ENCODE data around the gene ANKH. TPM values are rescaled to one million over a fixed set of nuclear protein-coding genes. Genes with fewer than 3 reads are reported as not detected.

The ANKH gene
- total and polyA plus RNA-seq, 3 experiments from 2014 or later, result 47.0 to 80.5 (median 80.0) TPM

DNA sequence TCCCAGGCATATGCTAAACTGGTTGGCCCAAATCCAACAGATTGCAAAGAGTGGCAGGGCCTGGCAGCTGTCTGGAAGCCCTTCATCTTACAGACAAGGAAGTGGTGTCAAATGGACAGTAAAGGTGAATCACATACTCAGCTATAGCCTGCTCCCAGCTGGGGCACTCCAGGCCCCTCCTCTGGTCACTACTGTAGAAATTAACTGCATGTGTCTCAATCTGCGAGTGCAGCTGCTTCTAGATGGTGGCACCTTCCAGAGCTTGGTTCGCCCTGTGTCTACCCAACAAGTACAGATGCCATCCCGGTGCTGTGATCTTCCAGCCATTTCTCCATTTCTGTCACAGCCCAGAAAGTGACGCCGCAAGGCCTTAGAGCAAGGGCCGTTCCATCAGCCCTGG, 156.9 kb downstream of the ANKH start:
- Histone ChIP-seq H3K4me3 (ENCODE audit: low read length) (no peak overlapping the region), H3K27ac (ENCODE audit: low read depth, low read length) (no peak overlapping the region), H3K36me3 (ENCODE audit: insufficient read depth, low read length) (peaks cover 41% of the 10 kb centered on the region), H3K27me3 (ENCODE audit: insufficient read depth, low read length, poor library complexity, severe bottlenecking) (no peaks in the 10 kb centered on the region), H3K9me3 (ENCODE audit: low read length) (no peaks in the 10 kb centered on the region), H3K4me1 (ENCODE audit: insufficient read depth, low read length) (no peaks in the 10 kb centered on the region)
- POLR2A ChIA-PET, result no interaction called here
- CTCF ChIA-PET, result interaction anchor here (0.9 to 1.2 kb wide), 2 partner anchors 11 to 12 kb away, joined by 3 read pairs; no protein-coding TSS in a partner anchor
- Mint-ChIP-seq H3K4me1 (peaks cover 15 to 26% (median 18%) of the 10 kb centered on the region in 3 donors), H3K4me3 (no peak overlapping the region), H3K27ac (peak overlapping the region in 3 of 8 donors; percentile 27 to 58 (median 29)), H3K36me3 (peaks cover 3 to 85% (median 19%) of the 10 kb centered on the region in 3 donors), H3K9me3 (no peaks in the 10 kb centered on the region), H3K27me3 (no peaks in the 10 kb centered on the region)
- DNase-seq, result no peak

DNA sequence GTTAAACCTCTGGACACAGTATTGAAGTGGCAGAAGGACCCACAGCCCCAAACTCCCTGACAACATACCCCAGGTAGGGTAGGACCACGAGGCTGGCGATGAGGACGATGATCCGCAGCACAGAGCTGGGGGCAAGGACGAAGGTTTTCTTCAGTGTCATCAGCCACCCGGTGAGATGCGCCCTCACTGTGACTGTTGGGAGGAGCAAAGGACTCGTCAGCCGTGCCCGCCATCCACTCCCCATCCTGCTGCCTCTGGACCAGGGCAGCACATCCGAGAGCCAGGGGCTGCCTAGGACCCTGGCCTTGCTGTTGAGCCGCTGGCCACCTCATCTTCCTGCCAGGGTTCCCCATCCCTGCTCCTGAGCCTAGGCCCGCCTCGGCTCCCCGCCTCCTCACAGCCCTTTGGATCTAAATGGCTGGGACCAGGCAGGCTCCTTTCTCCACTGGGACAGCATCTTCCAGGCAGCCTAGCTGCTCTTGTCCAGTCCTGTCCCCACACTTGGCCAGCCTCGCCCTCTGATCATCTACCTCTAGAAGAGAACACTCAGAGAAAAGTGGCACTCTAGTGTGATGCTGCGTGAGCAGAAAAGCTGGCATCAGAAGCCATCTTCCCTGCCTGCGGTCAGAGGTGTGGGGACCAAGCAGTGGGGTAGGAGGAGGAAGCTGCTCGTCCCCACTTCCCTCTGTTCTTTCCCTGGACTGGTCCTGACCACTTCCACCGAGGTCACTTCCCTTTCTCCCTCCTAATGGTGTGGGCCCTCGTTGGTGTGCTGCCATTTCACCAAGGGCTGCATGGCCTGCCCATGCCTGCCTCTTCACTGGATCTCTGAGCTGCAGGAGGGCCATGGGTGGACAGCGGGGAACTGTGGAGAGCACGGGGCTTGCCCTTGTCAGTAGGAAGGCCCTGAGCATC, 157.8 kb downstream of the ANKH start:
- no peak overlapping the region for H3K4me3 ChIP-seq (ENCODE audit: low read length)
- CTCF ChIA-PET, result interaction anchor here (0.9 kb wide), 2 partner anchors 10 to 47 kb away, joined by 3 read pairs; no protein-coding TSS in a partner anchor
- H3K36me3 ChIP-seq (ENCODE audit: insufficient read depth, low read length), result peaks cover 45% of the 10 kb centered on the region
- Mint-ChIP-seq H3K4me3 (no peak overlapping the region), H3K9me3 (no peaks in the 10 kb centered on the region), H3K4me1 (peaks cover 19 to 30% (median 20%) of the 10 kb centered on the region in 3 donors), H3K36me3 (peaks cover 3 to 88% (median 24%) of the 10 kb centered on the region in 3 donors), H3K27ac (peak overlapping the region in 6 of 8 donors; percentile 29 to 76 (median 54)), H3K27me3 (no peaks in the 10 kb centered on the region)
- DNase-seq, result no peak
- no peaks in the 10 kb centered on the region for H3K27me3 ChIP-seq (ENCODE audit: insufficient read depth, low read length, poor library complexity, severe bottlenecking)
- H3K27ac ChIP-seq (ENCODE audit: low read depth, low read length), result no peak overlapping the region
- H3K4me1 ChIP-seq (ENCODE audit: insufficient read depth, low read length), result peaks cover 9% of the 10 kb centered on the region
- POLR2A ChIA-PET, result no interaction called here
- H3K9me3 ChIP-seq (ENCODE audit: low read length), result no peaks in the 10 kb centered on the region

DNA sequence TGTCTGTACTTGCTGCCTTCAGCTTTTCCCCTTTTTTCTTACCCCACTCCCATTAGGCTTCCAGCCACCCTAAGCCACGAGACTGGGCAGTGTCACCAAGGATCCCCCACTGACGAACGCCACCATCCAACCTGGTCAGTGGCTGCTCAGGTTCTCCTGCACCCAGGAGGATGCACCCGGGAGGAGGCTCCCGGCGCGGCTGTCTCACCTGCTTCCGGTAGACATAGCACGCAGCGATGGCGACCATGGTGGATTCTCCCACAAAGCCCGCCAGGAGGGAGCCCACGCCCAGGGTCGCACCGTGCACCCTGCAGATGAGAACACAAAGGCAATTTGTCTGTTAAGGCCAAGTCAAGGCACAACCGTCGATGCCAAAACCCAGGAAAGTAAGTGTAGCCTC, 158.9 kb downstream of the ANKH start:
- no peak for DNase-seq
- no peaks in the 10 kb centered on the region for H3K27me3 ChIP-seq (ENCODE audit: insufficient read depth, low read length, poor library complexity, severe bottlenecking)
- H3K27ac ChIP-seq (ENCODE audit: low read depth, low read length), result no peak overlapping the region
- H3K27me3 Mint-ChIP-seq, result no peaks in the 10 kb centered on the region
- ChIA-PET CTCF (no interaction called here), POLR2A (no interaction called here)
- peaks cover 3 to 92% (median 23%) of the 10 kb centered on the region in 3 donors for H3K36me3 Mint-ChIP-seq
- no peaks in the 10 kb centered on the region for H3K9me3 ChIP-seq (ENCODE audit: low read length)
- H3K4me3 Mint-ChIP-seq, result no peak overlapping the region
- H3K9me3 Mint-ChIP-seq, result no peaks in the 10 kb centered on the region
- peaks cover 19% of the 10 kb centered on the region for H3K4me1 ChIP-seq (ENCODE audit: insufficient read depth, low read length)
- H3K4me1 Mint-ChIP-seq, result peaks cover 27 to 41% (median 29%) of the 10 kb centered on the region in 3 donors
- peaks cover 45% of the 10 kb centered on the region for H3K36me3 ChIP-seq (ENCODE audit: insufficient read depth, low read length)
- H3K4me3 ChIP-seq (ENCODE audit: low read length), result no peak overlapping the region
- peak overlapping the region; percentile 24 to 92 (median 58) for H3K27ac Mint-ChIP-seq

DNA sequence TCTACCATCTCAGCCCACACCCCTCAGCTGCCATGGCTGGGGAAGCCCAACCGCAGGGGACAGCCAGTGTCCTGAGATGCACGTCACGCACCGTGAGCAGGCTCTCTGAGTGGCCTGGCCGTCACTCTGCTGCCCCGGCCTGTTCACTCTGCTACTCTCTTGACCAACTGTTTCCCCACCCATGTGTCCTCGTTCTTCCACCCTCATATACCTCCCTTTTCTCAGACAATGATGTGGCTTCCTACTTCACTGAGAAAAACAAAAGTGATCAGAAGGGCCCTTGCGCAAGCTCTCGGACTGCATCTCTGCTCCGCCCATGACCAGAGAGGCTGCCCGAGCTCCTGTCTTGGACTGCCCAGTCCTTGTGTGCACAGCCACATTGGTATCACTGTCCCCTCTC, 159.4 kb downstream of the ANKH start:
- peaks cover 25% of the 10 kb centered on the region for H3K4me1 ChIP-seq (ENCODE audit: insufficient read depth, low read length)
- no peaks in the 10 kb centered on the region for H3K9me3 ChIP-seq (ENCODE audit: low read length)
- no peaks in the 10 kb centered on the region for H3K9me3 Mint-ChIP-seq
- H3K4me3 Mint-ChIP-seq, result no peak overlapping the region
- peaks cover 45% of the 10 kb centered on the region for H3K36me3 ChIP-seq (ENCODE audit: insufficient read depth, low read length)
- H3K27me3 Mint-ChIP-seq, result no peaks in the 10 kb centered on the region
- ChIA-PET CTCF (interaction anchor here (1.0 to 1.4 kb wide), 2 partner anchors 10 to 26 kb away, joined by 4 to 6 read pairs; no protein-coding TSS in a partner anchor), POLR2A (no interaction called here)
- peaks cover 31 to 44% (median 35%) of the 10 kb centered on the region in 3 donors for H3K4me1 Mint-ChIP-seq
- H3K27ac ChIP-seq (ENCODE audit: low read depth, low read length), result no peak overlapping the region
- H3K27ac Mint-ChIP-seq, result peak overlapping the region in 7 of 8 donors; percentile 28 to 86 (median 64)
- no peak overlapping the region for H3K4me3 ChIP-seq (ENCODE audit: low read length)
- no peak for DNase-seq
- H3K36me3 Mint-ChIP-seq, result peaks cover 3 to 89% (median 21%) of the 10 kb centered on the region in 3 donors
- no peaks in the 10 kb centered on the region for H3K27me3 ChIP-seq (ENCODE audit: insufficient read depth, low read length, poor library complexity, severe bottlenecking)

DNA sequence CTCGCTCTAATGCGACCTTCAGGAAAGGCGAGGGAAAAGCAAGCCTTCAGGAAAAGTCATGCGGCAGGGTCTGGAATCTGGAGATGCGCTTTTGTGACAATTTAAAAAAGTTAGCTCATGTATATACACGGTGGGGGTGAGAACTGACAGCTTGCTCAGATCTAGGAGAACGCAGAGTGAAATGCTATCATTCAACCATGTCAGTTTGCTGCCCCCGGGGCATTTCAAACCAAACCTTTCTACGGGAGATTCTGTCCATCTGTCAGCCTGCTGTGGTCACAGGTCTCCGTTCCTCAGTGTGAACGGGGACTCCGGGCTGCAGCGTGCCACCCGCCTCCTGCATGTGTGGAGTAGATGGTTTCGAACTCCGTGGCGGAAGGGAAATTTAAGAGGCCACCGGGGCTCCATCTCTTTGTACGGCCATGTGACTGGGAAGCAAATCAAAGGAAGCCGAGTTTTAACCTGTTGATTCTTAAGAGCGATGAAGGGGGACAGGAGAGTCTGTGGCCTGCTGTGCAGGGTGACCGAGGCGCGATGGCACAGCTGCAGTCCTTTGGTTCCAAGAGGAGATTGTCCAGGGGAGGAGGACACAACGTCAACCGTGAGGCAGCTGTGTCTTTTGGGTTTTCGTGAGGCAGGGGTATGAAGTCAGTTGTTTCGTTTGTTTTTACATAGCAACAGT, 161.1 kb downstream of the ANKH start:
- POLR2A ChIA-PET, result interaction anchor here (0.5 kb wide), 1 partner anchor 11 kb away, joined by 3 read pairs; no protein-coding TSS in a partner anchor
- no peaks in the 10 kb centered on the region for H3K9me3 Mint-ChIP-seq
- DNase-seq, result no peak
- H3K9me3 ChIP-seq (ENCODE audit: low read length), result no peaks in the 10 kb centered on the region
- peaks cover 41% of the 10 kb centered on the region for H3K4me1 ChIP-seq (ENCODE audit: insufficient read depth, low read length)
- peaks cover 47 to 59% (median 51%) of the 10 kb centered on the region in 3 donors for H3K4me1 Mint-ChIP-seq
- H3K27me3 ChIP-seq (ENCODE audit: insufficient read depth, low read length, poor library complexity, severe bottlenecking), result no peaks in the 10 kb centered on the region
- CTCF ChIA-PET, result interaction anchor here (1.1 kb wide), 1 partner anchor 17 kb away, joined by 3 read pairs; no protein-coding TSS in a partner anchor
- H3K27me3 Mint-ChIP-seq, result no peaks in the 10 kb centered on the region
- H3K36me3 Mint-ChIP-seq, result peaks cover 3 to 87% (median 22%) of the 10 kb centered on the region in 3 donors
- H3K4me3 Mint-ChIP-seq, result no peak overlapping the region
- peaks cover 42% of the 10 kb centered on the region for H3K36me3 ChIP-seq (ENCODE audit: insufficient read depth, low read length)
- H3K27ac Mint-ChIP-seq, result peak overlapping the region in 7 of 8 donors; percentile 29 to 92 (median 72)
- H3K27ac ChIP-seq (ENCODE audit: low read depth, low read length), result no peak overlapping the region
- H3K4me3 ChIP-seq (ENCODE audit: low read length), result no peak overlapping the region

DNA sequence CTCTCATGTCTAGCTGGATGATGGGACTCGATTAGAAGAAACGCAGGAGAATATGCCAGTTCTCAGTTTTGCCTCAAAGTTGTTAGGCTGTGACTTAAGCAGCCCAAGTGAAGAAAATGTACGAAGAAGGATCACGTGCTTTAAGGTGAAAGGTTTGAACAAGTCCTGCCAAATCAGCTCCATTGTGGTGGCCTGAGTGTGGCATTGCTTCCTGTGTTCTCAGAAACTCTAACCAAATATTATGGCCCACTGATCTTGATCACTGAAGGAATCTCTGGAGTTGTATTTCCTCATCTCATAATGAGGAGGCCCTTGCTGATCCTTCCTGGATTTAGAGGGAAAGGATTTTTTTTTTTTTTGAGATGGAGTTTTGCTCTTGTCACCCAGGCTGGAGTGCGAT, 163.0 kb downstream of the ANKH start:
- Mint-ChIP-seq H3K36me3 (peaks cover 3 to 83% (median 24%) of the 10 kb centered on the region in 3 donors), H3K27me3 (no peaks in the 10 kb centered on the region), H3K4me3 (peak overlapping the region in 3 of 7 donors; percentile 4 to 37 (median 35)), H3K9me3 (no peaks in the 10 kb centered on the region), H3K27ac (peak overlapping the region; percentile 77 to 99 (median 96)), H3K4me1 (peaks cover 61 to 76% (median 70%) of the 10 kb centered on the region in 3 donors)
- H3K9me3 ChIP-seq (ENCODE audit: low read length), result no peaks in the 10 kb centered on the region
- H3K4me1 ChIP-seq (ENCODE audit: insufficient read depth, low read length), result peaks cover 60% of the 10 kb centered on the region
- H3K36me3 ChIP-seq (ENCODE audit: insufficient read depth, low read length), result peaks cover 27% of the 10 kb centered on the region
- no peak overlapping the region for H3K27ac ChIP-seq (ENCODE audit: low read depth, low read length)
- H3K4me3 ChIP-seq (ENCODE audit: low read length), result peak overlapping the region; percentile 5
- ChIA-PET POLR2A (interaction anchor here (0.5 to 0.6 kb wide), 2 partner anchors 101 to 147 kb away, joined by 3 read pairs; no protein-coding TSS in a partner anchor), CTCF (interaction anchor here (0.7 to 4.9 kb wide), 8 partner anchors 10 to 295 kb away, joined by 3 to 33 read pairs (median 4); no protein-coding TSS in a partner anchor)
- no peak for DNase-seq
- H3K27me3 ChIP-seq (ENCODE audit: insufficient read depth, low read length, poor library complexity, severe bottlenecking), result no peaks in the 10 kb centered on the region

DNA sequence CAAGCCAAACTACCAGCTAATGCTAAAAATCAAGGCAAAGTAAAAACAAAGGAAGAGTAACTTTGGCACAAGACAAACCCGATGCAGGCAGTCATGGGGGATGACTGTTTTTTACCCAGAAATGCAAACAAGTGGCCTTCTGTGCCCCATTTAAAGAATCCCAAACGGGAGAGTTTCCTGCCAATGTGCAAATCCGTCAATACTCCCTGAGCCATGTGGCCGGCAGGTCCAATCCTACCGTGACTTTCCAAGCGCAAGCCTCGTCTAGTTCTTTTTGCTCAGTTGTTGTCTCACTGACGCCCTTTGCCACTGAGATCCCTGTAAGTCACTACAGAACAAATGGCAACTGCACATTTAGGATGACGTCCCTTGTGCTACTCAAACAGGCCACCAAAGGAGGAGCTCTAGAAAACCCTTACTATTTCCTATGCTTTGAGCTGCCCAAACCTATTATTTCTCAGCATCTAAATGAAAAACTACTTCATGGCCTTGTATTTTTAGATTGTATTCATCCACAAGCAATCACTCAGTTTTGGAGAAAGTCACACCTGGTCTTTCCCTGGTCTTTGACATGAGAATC, 163.7 kb downstream of the ANKH start:
- H3K27ac ChIP-seq (ENCODE audit: low read depth, low read length), result peak overlapping the region; percentile 5
- H3K4me1 ChIP-seq (ENCODE audit: insufficient read depth, low read length), result peaks cover 67% of the 10 kb centered on the region

More for the DNA sequence above, 163.7 kb downstream of the ANKH start:
- no peaks in the 10 kb centered on the region for H3K27me3 Mint-ChIP-seq
- peak overlapping the region; percentile 5 for H3K4me3 ChIP-seq (ENCODE audit: low read length)
- peaks cover 27% of the 10 kb centered on the region for H3K36me3 ChIP-seq (ENCODE audit: insufficient read depth, low read length)
- peak overlapping the region; percentile 77 to 100 (median 97) for H3K27ac Mint-ChIP-seq
- H3K4me3 Mint-ChIP-seq, result peak overlapping the region in 3 of 7 donors; percentile 9 to 33 (median 10)
- H3K27me3 ChIP-seq (ENCODE audit: insufficient read depth, low read length, poor library complexity, severe bottlenecking), result no peaks in the 10 kb centered on the region
- peaks cover 3 to 82% (median 24%) of the 10 kb centered on the region in 3 donors for H3K36me3 Mint-ChIP-seq
- H3K9me3 ChIP-seq (ENCODE audit: low read length), result no peaks in the 10 kb centered on the region
- H3K9me3 Mint-ChIP-seq, result no peaks in the 10 kb centered on the region
- CTCF ChIA-PET, result interaction anchor here (0.6 to 4.9 kb wide), 11 partner anchors 9 to 311 kb away, joined by 3 to 33 read pairs (median 4); no protein-coding TSS in a partner anchor
- peaks cover 68 to 83% (median 77%) of the 10 kb centered on the region in 3 donors for H3K4me1 Mint-ChIP-seq
- DNase-seq, result peak in 1 of 5 donors; percentile 22
- POLR2A ChIA-PET, result interaction anchor here (0.5 to 0.9 kb wide), 3 partner anchors 9 to 146 kb away, joined by 3 to 4 read pairs (median 3); no protein-coding TSS in a partner anchor

Measured in CD8-positive, alpha-beta memory T cell (primary cell).